ENCODE results near the gene MAGIX.

The MAGIX gene

DNA sequence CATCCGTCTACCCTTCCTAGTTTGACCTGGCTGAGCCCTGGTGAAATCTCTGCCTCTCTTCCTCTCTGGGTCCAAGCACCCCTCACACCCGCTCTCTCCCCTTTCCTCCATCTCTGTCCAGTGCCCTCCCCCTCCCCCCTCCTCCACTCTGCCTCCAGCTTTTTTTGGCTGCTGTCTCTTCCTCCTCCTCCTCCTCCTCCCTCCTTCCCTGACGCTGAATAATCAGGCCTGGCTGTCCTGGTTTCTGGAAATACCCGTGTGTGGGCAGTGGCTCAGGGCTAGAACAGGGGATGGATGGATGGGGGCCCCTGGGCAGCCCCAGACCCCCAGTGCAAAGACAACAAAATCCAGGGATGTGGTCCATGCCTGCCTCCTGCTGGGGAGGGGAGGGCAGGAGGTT lies 42.2 kb downstream of the MAGIX start:
- DNase-seq (ENCODE audit: low read depth in 4 of 4, low spot score in 1 of 4) = no peak

DNA sequence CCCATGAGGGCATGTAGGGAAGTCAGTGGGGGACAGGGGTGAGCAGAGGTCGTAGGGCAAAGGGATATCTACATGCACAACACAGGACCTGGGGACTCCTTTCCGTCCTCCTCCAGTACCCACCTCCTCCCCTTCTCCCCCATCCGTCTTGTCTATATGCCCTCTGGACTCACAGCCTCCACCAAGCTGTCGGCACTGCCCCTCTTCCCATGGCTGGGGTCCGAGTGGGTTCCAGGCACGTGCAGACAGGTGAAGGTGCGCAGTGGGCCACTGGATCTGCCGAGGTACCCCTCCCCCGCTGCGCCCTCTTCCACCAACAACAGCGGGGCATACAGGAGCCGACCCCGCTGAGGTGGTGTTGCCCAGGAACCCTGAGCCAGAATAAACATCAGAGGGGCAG lies 42.9 kb downstream of the MAGIX start:
- no peak for DNase-seq (ENCODE audit: low read depth in 4 of 4, low spot score in 1 of 4)

DNA sequence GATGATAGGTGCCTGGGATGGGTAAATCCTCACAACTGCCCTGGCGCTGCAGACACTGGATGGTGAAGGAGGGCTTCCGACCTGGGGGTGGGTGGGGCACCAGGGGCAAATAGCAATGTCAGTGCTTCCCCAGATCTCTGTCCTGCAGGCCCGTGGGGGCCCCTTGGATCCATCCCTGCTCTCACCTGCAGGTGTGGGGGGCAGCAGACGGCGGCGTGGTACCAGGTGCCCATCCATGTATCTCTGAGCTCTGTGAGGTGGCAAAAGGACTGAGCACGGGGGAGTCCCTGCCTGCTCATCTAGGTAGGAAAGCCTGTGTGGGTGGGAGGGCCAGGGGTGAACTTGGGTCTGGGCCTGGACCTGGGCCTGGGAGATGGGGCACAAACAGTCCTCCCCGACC lies 44.0 kb downstream of the MAGIX start:
- DNase-seq (ENCODE audit: low read depth in 4 of 4, low spot score in 1 of 4) = no peak

DNA sequence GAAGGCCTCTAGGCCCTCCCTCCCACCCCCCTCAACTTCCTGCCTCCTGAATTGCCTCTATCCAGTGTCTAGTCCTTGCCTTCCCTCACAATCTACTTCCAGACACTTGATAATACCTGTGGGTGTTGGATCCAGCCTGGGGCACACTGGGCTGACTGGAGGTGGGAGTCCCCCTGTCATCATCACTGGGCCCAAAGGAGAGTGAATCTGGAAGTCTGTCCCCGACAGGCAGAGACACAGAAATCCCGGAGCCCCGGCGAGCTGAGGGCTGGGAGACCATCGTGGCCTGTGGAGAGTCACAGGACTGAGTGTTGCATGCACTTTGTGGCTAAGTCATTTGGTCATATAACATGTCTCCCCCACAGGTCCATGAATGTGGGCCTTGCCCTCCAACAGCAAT lies 45.8 kb downstream of the MAGIX start:
- DNase-seq (ENCODE audit: low read depth in 4 of 4, low spot score in 1 of 4) = no peak

DNA sequence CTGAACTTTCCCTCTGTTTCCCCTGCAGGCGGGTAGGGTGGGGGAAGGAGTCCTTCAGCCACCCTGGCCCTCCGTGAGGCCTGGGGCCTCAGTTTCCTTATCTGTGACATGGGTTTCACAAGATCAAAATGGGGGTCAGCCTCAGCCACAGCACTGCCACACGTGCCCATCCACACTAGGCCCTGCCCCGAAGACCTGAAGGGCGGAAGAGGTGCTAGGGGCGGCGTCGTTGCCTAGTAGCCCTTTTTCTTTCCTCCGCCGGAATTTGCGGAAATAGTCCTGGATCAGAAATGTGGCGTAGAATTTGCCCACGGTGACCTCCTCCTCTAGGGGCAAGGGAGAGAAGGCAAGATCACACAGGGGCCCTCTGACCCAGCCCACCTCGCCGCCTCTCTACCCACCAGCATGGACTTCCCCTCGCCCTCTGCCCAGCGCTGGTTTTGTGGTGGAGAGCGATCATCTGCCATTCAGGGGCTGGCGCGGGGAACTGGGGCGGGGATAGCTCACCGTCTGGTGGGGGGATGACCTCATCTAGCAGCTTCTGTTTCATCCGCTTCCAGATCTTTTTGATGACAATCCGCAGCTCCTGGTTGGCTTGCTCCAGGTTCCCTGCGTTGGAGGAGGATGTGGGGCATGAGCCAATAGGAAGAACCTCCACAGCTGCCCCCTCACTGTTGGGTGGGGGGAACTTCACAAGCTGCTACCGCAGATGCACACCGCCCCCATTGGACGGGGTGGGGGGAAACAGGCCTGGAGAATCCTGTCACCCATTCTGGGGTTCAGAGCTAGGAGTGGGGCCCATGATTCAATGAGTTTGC lies 47.1 kb downstream of the MAGIX start:
- DNase-seq (ENCODE audit: low read depth in 4 of 4, low spot score in 1 of 4) = no peak

DNA sequence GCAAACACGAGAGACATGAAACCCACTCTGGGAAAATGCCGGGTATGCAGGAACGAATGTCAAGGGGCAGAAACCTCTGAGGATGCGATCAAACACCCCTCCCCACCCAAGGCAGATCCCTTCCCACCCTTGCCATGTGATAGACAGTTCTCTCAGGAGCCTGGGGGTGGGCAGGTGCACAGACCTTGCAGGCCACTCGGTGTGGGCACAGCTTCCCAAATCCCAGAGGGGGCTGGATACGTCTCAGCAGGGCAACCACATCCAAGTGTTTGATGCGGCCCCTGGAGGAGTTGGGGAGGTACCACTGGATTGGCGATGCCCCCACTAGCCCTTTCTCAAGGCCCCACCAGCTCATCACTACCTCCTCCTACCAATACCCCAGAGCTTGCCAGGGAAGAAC lies 47.8 kb downstream of the MAGIX start:
- DNase-seq (ENCODE audit: low read depth in 4 of 4, low spot score in 1 of 4) = no peak

DNA sequence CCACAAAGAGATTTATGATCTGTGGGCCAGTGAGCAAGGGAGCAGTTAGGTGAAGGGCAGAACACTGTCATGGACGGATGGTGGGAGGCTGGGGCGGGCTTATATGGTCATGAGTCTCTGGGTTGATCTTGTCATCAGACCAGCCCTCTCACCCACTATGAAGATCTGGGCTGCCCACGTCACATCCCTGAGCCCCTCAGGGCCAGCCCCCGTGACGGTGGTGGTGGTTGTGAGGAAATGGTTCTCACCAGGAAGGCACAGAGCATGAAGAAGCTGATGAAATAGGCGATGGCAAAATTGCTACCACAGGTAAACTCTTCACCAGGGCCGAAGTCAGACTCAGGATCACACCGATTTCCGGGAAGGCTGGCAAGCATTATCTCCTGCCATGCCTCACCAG lies 48.5 kb downstream of the MAGIX start:
- DNase-seq (ENCODE audit: low read depth in 4 of 4, low spot score in 1 of 4) = no peak

DNA sequence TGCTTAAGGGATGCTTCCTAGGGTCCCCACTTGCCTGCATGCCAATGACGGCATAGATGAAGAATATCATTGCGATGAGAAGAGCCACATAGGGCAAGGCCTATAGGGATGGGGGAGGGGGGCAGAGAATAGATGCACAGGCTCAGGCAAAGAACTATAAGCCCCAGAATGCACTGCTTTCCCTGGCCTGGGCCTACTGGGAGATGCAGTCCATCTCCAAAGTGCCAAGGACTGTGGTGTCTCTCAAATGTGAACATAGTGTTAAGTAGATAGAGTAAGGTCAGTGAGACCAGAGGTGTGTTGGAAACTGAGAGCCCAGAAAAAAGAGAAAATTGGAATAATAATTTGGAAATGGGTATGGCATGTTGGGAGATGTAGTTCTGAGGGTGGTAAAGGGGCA lies 49.7 kb downstream of the MAGIX start:
- no peak for DNase-seq (ENCODE audit: low read depth in 4 of 4, low spot score in 1 of 4)

DNA sequence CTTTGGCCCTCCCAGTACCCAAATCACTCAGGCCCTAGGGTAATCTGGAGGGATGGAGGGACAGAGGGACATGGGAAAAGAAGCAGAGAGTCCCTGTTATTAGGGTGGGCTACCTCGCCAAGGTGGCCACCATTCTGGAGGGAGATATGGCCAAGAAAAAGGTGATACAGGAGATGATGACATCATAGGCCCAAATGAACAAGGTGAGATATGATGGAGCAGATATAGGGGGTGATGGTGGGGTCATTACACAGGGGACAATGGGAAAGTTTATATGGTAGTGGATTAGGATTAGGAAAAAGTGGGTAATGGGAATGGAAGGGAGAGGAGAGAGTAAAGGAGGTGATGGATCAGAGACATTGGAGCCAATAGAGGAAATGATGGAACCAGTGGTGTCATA lies 50.3 kb downstream of the MAGIX start:
- no peak for DNase-seq (ENCODE audit: low read depth in 4 of 4, low spot score in 1 of 4)

DNA sequence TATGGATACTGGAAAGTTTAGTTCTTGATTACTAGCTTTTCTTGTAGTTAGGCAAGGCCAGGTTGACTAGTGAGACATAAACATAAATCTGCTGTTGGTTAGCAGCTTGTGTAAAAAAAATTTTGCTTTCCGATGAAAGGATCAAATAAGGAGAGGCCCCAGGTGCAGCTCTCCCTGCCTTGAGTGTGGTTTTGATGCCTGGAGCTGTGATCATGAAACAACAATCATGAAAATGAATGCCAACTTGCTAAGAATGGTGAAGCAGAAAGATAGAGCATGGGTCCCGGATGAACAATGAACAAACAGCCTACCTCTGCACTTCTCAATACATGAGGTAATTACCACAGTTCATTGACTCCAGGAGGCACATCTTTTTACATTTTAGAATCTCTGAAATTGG lies 51.9 kb downstream of the MAGIX start:
- no peak for DNase-seq (ENCODE audit: low read depth in 4 of 4, low spot score in 1 of 4)

DNA sequence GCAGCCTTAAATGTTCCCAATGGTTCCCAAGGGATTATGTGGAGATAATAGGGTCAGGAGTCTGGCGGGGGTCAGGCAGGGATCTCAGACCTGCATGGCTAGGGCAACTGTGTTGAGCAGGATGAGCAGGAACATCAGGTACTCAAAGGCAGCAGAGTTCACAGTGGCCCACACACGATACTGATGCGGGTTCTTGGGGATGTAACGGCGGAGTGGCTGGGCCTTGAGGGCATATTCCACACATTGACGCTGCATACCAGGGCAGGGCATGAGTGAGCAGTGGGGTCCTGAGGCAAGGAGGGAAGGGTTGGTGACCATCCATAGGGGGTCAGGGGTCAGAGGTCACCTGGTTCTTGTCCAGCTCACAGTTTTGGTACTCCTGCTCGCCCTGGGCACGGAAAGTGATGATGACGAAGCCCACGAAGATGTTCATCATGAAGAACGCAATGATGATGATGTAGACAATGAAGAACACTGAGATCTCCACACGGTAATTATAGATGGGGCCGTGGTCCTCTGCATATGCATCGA lies 52.5 kb downstream of the MAGIX start:
- no peak for DNase-seq (ENCODE audit: low read depth in 4 of 4, low spot score in 1 of 4)

Data from stimulated activated CD4-positive, alpha-beta T cell treated with anti-CD3 and anti-CD28 coated beads, Interleukin-1b, Interleukin-23, amount 100 ng/mL, for 24 hours (primary cell).